ENCODE measurements around the gene HDDC3. TPM values are rescaled to one million over a fixed set of nuclear protein-coding genes. Genes with fewer than 3 reads are reported as not detected.

Gene HDDC3
- total RNA-seq, 2 experiments from 2014 or later = 31.8 to 38.6 TPM

DNA sequence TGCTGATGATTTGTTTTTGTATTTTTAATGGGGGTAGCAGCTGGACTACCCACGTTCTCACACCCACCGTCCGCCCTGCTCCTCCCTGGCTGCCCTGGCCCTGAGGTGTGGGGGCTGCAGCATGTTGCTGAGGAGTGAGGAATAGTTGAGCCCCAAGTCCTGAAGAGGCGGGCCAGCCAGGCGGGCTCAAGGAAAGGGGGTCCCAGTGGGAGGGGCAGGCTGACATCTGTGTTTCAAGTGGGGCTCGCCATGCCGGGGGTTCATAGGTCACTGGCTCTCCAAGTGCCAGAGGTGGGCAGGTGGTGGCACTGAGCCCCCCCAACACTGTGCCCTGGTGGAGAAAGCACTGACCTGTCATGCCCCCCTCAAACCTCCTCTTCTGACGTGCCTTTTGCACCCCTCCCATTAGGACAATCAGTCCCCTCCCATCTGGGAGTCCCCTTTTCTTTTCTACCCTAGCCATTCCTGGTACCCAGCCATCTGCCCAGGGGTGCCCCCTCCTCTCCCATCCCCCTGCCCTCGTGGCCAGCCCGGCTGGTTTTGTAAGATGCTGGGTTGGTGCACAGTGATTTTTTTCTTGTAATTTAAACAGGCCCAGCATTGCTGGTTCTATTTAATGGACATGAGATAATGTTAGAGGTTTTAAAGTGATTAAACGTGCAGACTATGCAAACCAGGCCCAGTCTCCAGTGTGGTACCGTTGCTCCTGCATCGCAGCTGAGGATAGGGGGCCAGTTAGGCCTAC is 49.4 kb downstream of the HDDC3 start:
- CTCF ChIA-PET (ENCODE audit: unreplicated experiment) = no interaction called here
- no peak for DNase-seq (ENCODE audit: low spot score)
- TF ChIP-seq EZH2phosphoT487 (IDR thresholded peaks at IDR 0.05; ENCODE audit: borderline replicate concordance, low read depth, low read length) = no peak
- TF ChIP-seq, protein P1, sequence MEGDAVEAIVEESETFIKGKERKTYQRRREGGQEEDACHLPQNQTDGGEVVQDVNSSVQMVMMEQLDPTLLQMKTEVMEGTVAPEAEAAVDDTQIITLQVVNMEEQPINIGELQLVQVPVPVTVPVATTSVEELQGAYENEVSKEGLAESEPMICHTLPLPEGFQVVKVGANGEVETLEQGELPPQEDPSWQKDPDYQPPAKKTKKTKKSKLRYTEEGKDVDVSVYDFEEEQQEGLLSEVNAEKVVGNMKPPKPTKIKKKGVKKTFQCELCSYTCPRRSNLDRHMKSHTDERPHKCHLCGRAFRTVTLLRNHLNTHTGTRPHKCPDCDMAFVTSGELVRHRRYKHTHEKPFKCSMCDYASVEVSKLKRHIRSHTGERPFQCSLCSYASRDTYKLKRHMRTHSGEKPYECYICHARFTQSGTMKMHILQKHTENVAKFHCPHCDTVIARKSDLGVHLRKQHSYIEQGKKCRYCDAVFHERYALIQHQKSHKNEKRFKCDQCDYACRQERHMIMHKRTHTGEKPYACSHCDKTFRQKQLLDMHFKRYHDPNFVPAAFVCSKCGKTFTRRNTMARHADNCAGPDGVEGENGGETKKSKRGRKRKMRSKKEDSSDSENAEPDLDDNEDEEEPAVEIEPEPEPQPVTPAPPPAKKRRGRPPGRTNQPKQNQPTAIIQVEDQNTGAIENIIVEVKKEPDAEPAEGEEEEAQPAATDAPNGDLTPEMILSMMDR (conservative IDR thresholded peaks at IDR 0.05; ENCODE audit: low read length) = no peak
- BruUV-seq (replicated peaks) = no TSS peak
- H4K20me1 ChIP-seq (ENCODE audit: insufficient read depth, low read length) = no peaks in the 10 kb centered on the region
- no peaks in the 10 kb centered on the region for H3K9me2 ChIP-seq (ENCODE audit: insufficient read depth, low read length)
- H3K4me1 ChIP-seq (ENCODE audit: insufficient read depth, low read length, poor library complexity, severe bottlenecking) = peaks cover 12% of the 10 kb centered on the region
- no peak overlapping the region for H3K4me2 ChIP-seq (ENCODE audit: low read length)
- H3K9me3 ChIP-seq (ENCODE audit: low read length) = no peaks in the 10 kb centered on the region
- no peak overlapping the region for H3K4me3 ChIP-seq (ENCODE audit: low read depth, low read length, poor library complexity, severe bottlenecking)
- POLR2A ChIA-PET = interaction anchor here (0.8 kb wide), 1 partner anchor 73 kb away, joined by 4 read pairs; no protein-coding TSS in a partner anchor
- no peak overlapping the region for H2AFZ ChIP-seq (ENCODE audit: low read length)
- no peaks in the 10 kb centered on the region for H3K36me3 ChIP-seq (ENCODE audit: insufficient read depth, low read length)
- no peaks in the 10 kb centered on the region for H3K79me2 ChIP-seq (ENCODE audit: insufficient read depth, low read depth, low read length)
- intact Hi-C loops (cut with micrococcal nuclease; ENCODE audit: unreplicated experiment) = no loop called here
- H3K27ac ChIP-seq (ENCODE audit: low read depth, low read length, poor library complexity, severe bottlenecking) = no peak overlapping the region

DNA sequence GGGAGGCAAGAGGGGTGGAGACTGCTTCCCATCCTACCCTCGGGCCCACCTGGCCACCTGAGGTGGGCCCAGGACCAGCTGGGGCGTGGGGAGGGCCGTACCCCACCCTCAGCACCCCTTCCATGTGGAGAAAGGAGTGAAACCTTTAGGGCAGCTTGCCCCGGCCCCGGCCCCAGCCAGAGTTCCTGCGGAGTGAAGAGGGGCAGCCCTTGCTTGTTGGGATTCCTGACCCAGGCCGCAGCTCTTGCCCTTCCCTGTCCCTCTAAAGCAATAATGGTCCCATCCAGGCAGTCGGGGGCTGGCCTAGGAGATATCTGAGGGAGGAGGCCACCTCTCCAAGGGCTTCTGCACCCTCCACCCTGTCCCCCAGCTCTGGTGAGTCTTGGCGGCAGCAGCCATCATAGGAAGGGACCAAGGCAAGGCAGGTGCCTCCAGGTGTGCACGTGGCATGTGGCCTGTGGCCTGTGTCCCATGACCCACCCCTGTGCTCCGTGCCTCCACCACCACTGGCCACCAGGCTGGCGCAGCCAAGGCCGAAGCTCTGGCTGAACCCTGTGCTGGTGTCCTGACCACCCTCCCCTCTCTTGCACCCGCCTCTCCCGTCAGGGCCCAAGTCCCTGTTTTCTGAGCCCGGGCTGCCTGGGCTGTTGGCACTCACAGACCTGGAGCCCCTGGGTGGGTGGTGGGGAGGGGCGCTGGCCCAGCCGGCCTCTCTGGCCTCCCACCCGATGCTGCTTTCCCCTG is 50.2 kb downstream of the HDDC3 start:
- ChIA-PET CTCF (ENCODE audit: unreplicated experiment) (interaction anchor here (0.6 kb wide), 1 partner anchor 165 kb away, joined by 3 read pairs; the partner anchor contains the start of gene BLM), POLR2A (no interaction called here)
- TF ChIP-seq EZH2phosphoT487 (IDR thresholded peaks at IDR 0.05; ENCODE audit: borderline replicate concordance, low read depth, low read length) = no peak
- TF ChIP-seq, protein P1 (conservative IDR thresholded peaks at IDR 0.05; ENCODE audit: low read length) = no peak
- Histone ChIP-seq H3K36me3 (ENCODE audit: insufficient read depth, low read length) (no peaks in the 10 kb centered on the region), H3K4me2 (ENCODE audit: low read length) (no peak overlapping the region), H3K4me3 (ENCODE audit: low read depth, low read length, poor library complexity, severe bottlenecking) (no peak overlapping the region), H3K79me2 (ENCODE audit: insufficient read depth, low read depth, low read length) (no peaks in the 10 kb centered on the region), H2AFZ (ENCODE audit: low read length) (no peak overlapping the region), H3K4me1 (ENCODE audit: insufficient read depth, low read length, poor library complexity, severe bottlenecking) (peaks cover 12% of the 10 kb centered on the region), H3K27ac (ENCODE audit: low read depth, low read length, poor library complexity, severe bottlenecking) (no peak overlapping the region), H3K9me3 (ENCODE audit: low read length) (no peaks in the 10 kb centered on the region), H4K20me1 (ENCODE audit: insufficient read depth, low read length) (no peaks in the 10 kb centered on the region), H3K9me2 (ENCODE audit: insufficient read depth, low read length) (no peaks in the 10 kb centered on the region)
- DNase-seq (ENCODE audit: low spot score) = no peak
- intact Hi-C loops (cut with micrococcal nuclease; ENCODE audit: unreplicated experiment) = no loop called here
- BruUV-seq (replicated peaks) = no TSS peak
